Loucy (cell line): ENCODE results near the gene SLC6A5.

ENCODE experiments used
- H2AFZ ChIP-seq: fragments of 200-600 bp; sonication (generic); 2 replicates; pipeline ENCODE4 v1.6.0; 2016; ENCODE audit warnings: antibody characterized with exemption, mild to moderate bottlenecking, low read length, moderate library complexity
- H3F3A ChIP-seq: fragments of 200-600 bp; 2 replicates; pipeline ENCODE4 v1.6.0; 2016; ENCODE audit warnings: antibody characterized with exemption, low read depth, mild to moderate bottlenecking
- H3K27me3 ChIP-seq: fragments of 200-600 bp; sonication (generic); 2 replicates; pipeline ENCODE4 v1.6.1; 2014; ENCODE audit warnings: low read length, mild to moderate bottlenecking; ENCODE audit not compliant: insufficient read depth, poor library complexity, severe bottlenecking
- H3K36me3 ChIP-seq: fragments of 200-600 bp; sonication (generic); 2 replicates; pipeline ENCODE4 v1.6.1; 2016; ENCODE audit warnings: low read length; ENCODE audit not compliant: insufficient read depth
- H3K4me1 ChIP-seq: fragments of 200-600 bp; sonication (generic); 2 replicates; pipeline ENCODE4 v1.5.1; 2014; ENCODE audit warnings: low read length, mild to moderate bottlenecking; ENCODE audit not compliant: insufficient read depth, poor library complexity, severe bottlenecking
- H3K4me2 ChIP-seq: fragments of 200-600 bp; sonication (generic); 2 replicates; pipeline ENCODE4 v1.6.0; 2014; ENCODE audit warnings: antibody characterized with exemption, low read length, low read depth, mild to moderate bottlenecking; ENCODE audit not compliant: poor library complexity, severe bottlenecking
- H3K4me3 ChIP-seq: fragments of 200-600 bp; sonication (generic); 2 replicates; pipeline ENCODE4 v1.5.1; 2014; ENCODE audit warnings: low read length, mild to moderate bottlenecking, mixed read lengths; ENCODE audit not compliant: poor library complexity, severe bottlenecking
- H3K79me2 ChIP-seq: fragments of 200-600 bp; sonication (generic); 2 replicates; pipeline ENCODE4 v1.6.1; 2014; ENCODE audit warnings: low read length; ENCODE audit not compliant: insufficient read depth
- H3K9ac ChIP-seq: fragments of 200-600 bp; sonication (generic); 2 replicates; pipeline ENCODE4 v1.6.0; 2014; ENCODE audit warnings: mild to moderate bottlenecking, low read depth, low read length, moderate library complexity; ENCODE audit not compliant: poor library complexity, severe bottlenecking
- H3K9me2 ChIP-seq: fragments of 200-600 bp; sonication (generic); replicated peaks from 2 replicates; pipeline ENCODE4 v1.6.1; 2016; ENCODE audit warnings: low read depth, low read length, mixed read lengths
- H3K9me3 ChIP-seq: fragments of 200-600 bp; sonication (generic); 2 replicates; pipeline ENCODE4 v1.6.1; 2014; ENCODE audit warnings: mild to moderate bottlenecking, antibody characterized with exemption, low read length, low read depth; ENCODE audit not compliant: insufficient read depth
- H4K20me1 ChIP-seq: fragments of 200-600 bp; sonication (generic); 2 replicates; pipeline ENCODE4 v1.6.0; 2014; ENCODE audit warnings: antibody characterized with exemption, low read length, mild to moderate bottlenecking; ENCODE audit not compliant: insufficient read depth, poor library complexity, severe bottlenecking
- EZH2phosphoT487 ChIP-seq: fragments of 200-600 bp; IDR thresholded peaks from 2 replicates; pipeline ENCODE4 v1.6.1; 2018; ENCODE audit warnings: antibody characterized with exemption, mild to moderate bottlenecking, moderate library complexity, borderline replicate concordance
- TF ChIP-seq, protein P1 (sequence below): fragments of 200-600 bp; sonication (generic); conservative IDR thresholded peaks from 2 replicates; pipeline ENCODE4 v1.5.1; 2014; ENCODE audit warnings: mild to moderate bottlenecking, antibody characterized with exemption, low read length

Gene SLC6A5

DNA sequence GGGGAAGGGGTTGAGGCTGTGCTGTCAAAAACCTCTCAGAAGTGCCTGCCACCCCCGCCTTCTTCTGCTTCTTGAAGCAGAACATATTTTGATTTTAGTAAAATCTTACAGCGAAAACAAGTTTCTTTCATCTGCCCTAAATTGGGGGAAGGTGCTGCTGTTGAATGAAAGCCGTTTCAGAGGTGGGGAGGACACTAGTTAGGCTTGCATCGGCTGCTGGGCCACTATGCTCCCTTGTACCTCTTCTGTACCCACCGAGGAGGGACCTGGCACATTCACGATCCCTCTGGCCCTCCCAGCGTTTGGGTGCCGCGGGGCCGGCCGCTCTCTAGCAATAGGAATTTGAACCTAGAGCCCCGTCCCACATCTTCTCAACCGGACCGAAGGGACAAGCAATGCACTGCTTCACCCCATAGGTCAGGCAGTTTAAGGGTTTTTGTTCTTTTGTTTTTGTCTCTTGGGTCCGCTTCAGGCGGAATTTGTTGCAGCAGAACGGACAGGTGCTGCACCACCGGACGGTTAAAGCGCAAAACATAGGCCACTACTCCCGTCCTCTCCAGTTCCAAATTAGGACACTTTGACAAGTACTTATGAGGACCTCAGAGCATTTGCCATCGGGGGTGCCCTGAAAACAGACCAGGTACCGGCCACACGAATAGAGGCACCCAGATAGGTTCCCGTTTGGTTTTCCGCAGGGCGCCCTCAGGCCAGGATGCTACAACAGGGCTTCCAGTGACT is 5.6 kb downstream of the SLC6A5 start:
- Histone ChIP-seq H3K9me2 (no peaks in the 10 kb centered on the region), H3K9ac (no peak overlapping the region), H3K9me3 (no peaks in the 10 kb centered on the region), H3K79me2 (no peaks in the 10 kb centered on the region), H2AFZ (no peak overlapping the region), H3K36me3 (no peaks in the 10 kb centered on the region), H4K20me1 (no peaks in the 10 kb centered on the region), H3F3A (no peaks in the 10 kb centered on the region), H3K4me3 (no peak overlapping the region), H3K4me1 (peaks cover 5% of the 10 kb centered on the region), H3K27me3 (no peaks in the 10 kb centered on the region), H3K4me2 (no peak overlapping the region)
- no peak for TF ChIP-seq EZH2phosphoT487
- TF ChIP-seq, protein P1, sequence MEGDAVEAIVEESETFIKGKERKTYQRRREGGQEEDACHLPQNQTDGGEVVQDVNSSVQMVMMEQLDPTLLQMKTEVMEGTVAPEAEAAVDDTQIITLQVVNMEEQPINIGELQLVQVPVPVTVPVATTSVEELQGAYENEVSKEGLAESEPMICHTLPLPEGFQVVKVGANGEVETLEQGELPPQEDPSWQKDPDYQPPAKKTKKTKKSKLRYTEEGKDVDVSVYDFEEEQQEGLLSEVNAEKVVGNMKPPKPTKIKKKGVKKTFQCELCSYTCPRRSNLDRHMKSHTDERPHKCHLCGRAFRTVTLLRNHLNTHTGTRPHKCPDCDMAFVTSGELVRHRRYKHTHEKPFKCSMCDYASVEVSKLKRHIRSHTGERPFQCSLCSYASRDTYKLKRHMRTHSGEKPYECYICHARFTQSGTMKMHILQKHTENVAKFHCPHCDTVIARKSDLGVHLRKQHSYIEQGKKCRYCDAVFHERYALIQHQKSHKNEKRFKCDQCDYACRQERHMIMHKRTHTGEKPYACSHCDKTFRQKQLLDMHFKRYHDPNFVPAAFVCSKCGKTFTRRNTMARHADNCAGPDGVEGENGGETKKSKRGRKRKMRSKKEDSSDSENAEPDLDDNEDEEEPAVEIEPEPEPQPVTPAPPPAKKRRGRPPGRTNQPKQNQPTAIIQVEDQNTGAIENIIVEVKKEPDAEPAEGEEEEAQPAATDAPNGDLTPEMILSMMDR = no peak

DNA sequence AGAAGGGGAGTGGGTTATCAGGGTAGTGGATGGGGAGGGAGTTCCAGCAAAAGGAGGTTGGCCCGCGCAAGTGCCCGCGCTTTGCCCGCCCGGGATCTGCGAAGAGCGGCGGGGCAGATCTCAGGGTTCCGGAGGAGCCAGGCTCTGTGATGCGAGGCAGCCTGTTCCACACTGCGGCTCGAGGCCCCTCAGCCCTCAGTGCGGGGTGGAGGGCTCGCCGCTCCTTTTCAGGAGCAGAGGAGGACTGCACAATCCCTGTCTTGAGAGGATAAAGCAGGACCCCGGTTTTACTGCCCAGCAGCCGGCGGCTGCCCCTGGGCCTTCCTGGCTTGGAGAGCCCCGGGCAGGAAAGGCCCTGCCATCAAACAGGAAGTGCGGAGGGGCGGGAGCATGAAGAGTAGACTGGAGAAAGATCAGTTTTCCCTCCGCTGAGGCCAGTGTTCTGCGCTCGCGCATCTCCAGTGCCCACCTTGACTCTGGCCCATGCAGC is 6.2 kb downstream of the SLC6A5 start:
- Histone ChIP-seq H3K4me1 (peaks cover 5% of the 10 kb centered on the region), H3K79me2 (no peaks in the 10 kb centered on the region), H3K4me2 (no peak overlapping the region), H2AFZ (no peak overlapping the region), H3K36me3 (no peaks in the 10 kb centered on the region), H3K9ac (no peak overlapping the region), H4K20me1 (no peaks in the 10 kb centered on the region), H3K27me3 (no peaks in the 10 kb centered on the region), H3K9me2 (no peaks in the 10 kb centered on the region), H3K9me3 (no peaks in the 10 kb centered on the region), H3K4me3 (no peak overlapping the region), H3F3A (no peaks in the 10 kb centered on the region)
- TF ChIP-seq, protein P1 = no peak
- no peak for TF ChIP-seq EZH2phosphoT487

DNA sequence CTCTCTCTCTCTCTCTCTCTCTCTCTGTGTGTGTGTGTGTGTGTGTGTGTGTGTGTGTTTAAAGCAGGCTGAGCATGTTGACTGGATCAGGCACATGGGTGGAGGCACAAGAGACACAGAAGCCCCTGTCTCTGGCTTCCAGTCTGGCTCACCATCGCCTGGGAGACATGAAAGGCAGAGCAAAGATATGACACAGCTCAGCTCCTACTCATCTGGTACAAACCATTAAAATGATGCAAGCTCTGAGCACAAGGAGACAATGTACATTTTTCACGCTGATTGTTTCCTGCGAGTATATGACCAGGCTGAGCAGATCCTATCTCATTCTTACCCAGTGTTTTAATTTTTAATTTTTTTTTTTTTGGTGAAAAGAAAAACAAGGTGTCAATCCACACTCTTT is 9.5 kb downstream of the SLC6A5 start:
- H3K36me3 ChIP-seq = no peaks in the 10 kb centered on the region
- no peaks in the 10 kb centered on the region for H3F3A ChIP-seq
- H3K9ac ChIP-seq = no peak overlapping the region
- H4K20me1 ChIP-seq = no peaks in the 10 kb centered on the region
- no peak overlapping the region for H3K4me2 ChIP-seq
- H3K79me2 ChIP-seq = no peaks in the 10 kb centered on the region
- no peak overlapping the region for H2AFZ ChIP-seq
- H3K4me3 ChIP-seq = no peak overlapping the region
- no peaks in the 10 kb centered on the region for H3K9me2 ChIP-seq
- H3K9me3 ChIP-seq = no peaks in the 10 kb centered on the region
- no peaks in the 10 kb centered on the region for H3K27me3 ChIP-seq
- TF ChIP-seq EZH2phosphoT487 = no peak
- TF ChIP-seq, protein P1 = no peak
- peaks cover 5% of the 10 kb centered on the region for H3K4me1 ChIP-seq
